Upper lobe of right lung (tissue), 1 donor: ENCODE results near the gene MBD2. TPM values are rescaled to one million over a fixed set of nuclear protein-coding genes. Genes with fewer than 3 reads are reported as not detected.

ENCODE experiments used
- ATAC-seq: fragments of 200-7000 bp; cut with Tn5 transposase; one replicate; pipeline ENCODE4 v1.9.1; 2020; ENCODE audit warnings: mild to moderate bottlenecking, moderate library complexity
- DNase-seq: peaks from one replicate; pipeline ENCODE4 v3.0.0-alpha.2; 2020
- H3K27ac ChIP-seq: fragments of 200-600 bp; one replicate; pipeline ENCODE4 v1.8.0; 2022
- H3K27me3 ChIP-seq: fragments of 200-600 bp; one replicate; pipeline ENCODE4 v1.8.0; 2022; ENCODE audit warnings: mild to moderate bottlenecking
- H3K36me3 ChIP-seq: fragments of 200-600 bp; one replicate; pipeline ENCODE4 v1.8.0; 2022
- H3K4me1 ChIP-seq: fragments of 200-600 bp; one replicate; pipeline ENCODE4 v1.8.0; 2022
- H3K4me3 ChIP-seq: fragments of 200-600 bp; one replicate; pipeline ENCODE4 v1.8.0; 2022; ENCODE audit warnings: mild to moderate bottlenecking
- H3K9me3 ChIP-seq: fragments of 200-600 bp; one replicate; pipeline ENCODE4 v1.8.0; 2022
- CTCF ChIP-seq: fragments of 200-600 bp; IDR thresholded peaks from one replicate; pipeline ENCODE4 v1.8.0; 2022; ENCODE audit warnings: antibody characterized with exemption
- intact Hi-C: fragments of 100-400 bp; cut with DNase I; formaldehyde crosslinking; loops from one replicate; pipeline ENCODE4 v1.11.0; 2022
- total RNA-seq: library from RNA; stranded (reverse); fragmentation: NEBNext Ultra II Directional; extraction: Animal tissue kit (Norgen Biotek cat#: 25700); gene quantifications from one replicate; pipeline ENCODE4 v1.2.1, GENCODE V29; 2021
- donor health status: DM: no; HTN: yes; CAD: no; lungs with severe emphysema.

The MBD2 gene
- total RNA-seq, 1 donor from 2014 or later: 78.4 TPM

GRCh38 chr18:54251606-54252390 is 27.3 kb upstream of the MBD2 start:
- intact Hi-C loops: no loop called here
- no peaks in the 10 kb centered on the region for H3K9me3 ChIP-seq
- peaks cover 10% of the 10 kb centered on the region for H3K4me1 ChIP-seq
- no peak for ATAC-seq
- no peaks in the 10 kb centered on the region for H3K36me3 ChIP-seq
- DNase-seq: no peak
- H3K27ac ChIP-seq: no peak overlapping the region
- no peak overlapping the region for H3K4me3 ChIP-seq
- H3K27me3 ChIP-seq: no peaks in the 10 kb centered on the region
- TF ChIP-seq CTCF: no peak

GRCh38 chr18:54250846-54251261 is 26.4 kb upstream of the MBD2 start:
- Histone ChIP-seq H3K4me1 (peaks cover 10% of the 10 kb centered on the region), H3K9me3 (no peaks in the 10 kb centered on the region), H3K36me3 (no peaks in the 10 kb centered on the region), H3K27me3 (no peaks in the 10 kb centered on the region), H3K4me3 (no peak overlapping the region), H3K27ac (no peak overlapping the region)
- no peak for TF ChIP-seq CTCF
- intact Hi-C loops: no loop called here
- no peak for DNase-seq
- peak; percentile 53 for ATAC-seq

GRCh38 chr18:54247511-54248175 is 23.2 kb upstream of the MBD2 start:
- H3K27me3 ChIP-seq: no peaks in the 10 kb centered on the region
- H3K4me1 ChIP-seq: peaks cover 10% of the 10 kb centered on the region
- DNase-seq: no peak
- no peak overlapping the region for H3K27ac ChIP-seq
- H3K4me3 ChIP-seq: no peak overlapping the region
- no peaks in the 10 kb centered on the region for H3K9me3 ChIP-seq
- ATAC-seq: no peak
- H3K36me3 ChIP-seq: no peaks in the 10 kb centered on the region
- TF ChIP-seq CTCF: no peak
- intact Hi-C loops: no loop called here

GRCh38 chr18:54242327-54242726 is 17.9 kb upstream of the MBD2 start:
- no peak for DNase-seq
- intact Hi-C loops: no loop called here
- peaks cover 10% of the 10 kb centered on the region for H3K4me1 ChIP-seq
- no peaks in the 10 kb centered on the region for H3K9me3 ChIP-seq
- no peak overlapping the region for H3K4me3 ChIP-seq
- H3K36me3 ChIP-seq: no peaks in the 10 kb centered on the region
- H3K27ac ChIP-seq: no peak overlapping the region
- no peak for ATAC-seq
- H3K27me3 ChIP-seq: no peaks in the 10 kb centered on the region
- TF ChIP-seq CTCF: no peak

- H3K27ac ChIP-seq: no peak overlapping the region
- H3K9me3 ChIP-seq: no peaks in the 10 kb centered on the region
- H3K4me1 ChIP-seq: peaks cover 10% of the 10 kb centered on the region
- no peak for TF ChIP-seq CTCF
- no peak overlapping the region for H3K4me3 ChIP-seq
- intact Hi-C loops: no loop called here
- DNase-seq (no peak), ATAC-seq (peak; percentile 15)
- H3K27me3 ChIP-seq: no peaks in the 10 kb centered on the region
- H3K36me3 ChIP-seq: no peaks in the 10 kb centered on the region
Measured at GRCh38 chr18:54241483-54241882, 17.0 kb upstream of the MBD2 start.
